GM18505 (cell line): Measurements from ENCODE around the gene FAF1.

Experiments
- ATAC-seq: cut with Tn5 transposase; IDR thresholded peaks from one replicate; pipeline ENCODE4 v1.9.1; 2021; ENCODE audit not compliant: unreplicated experiment
- POLR2A ChIP-seq: IDR thresholded peaks from 4 replicates; pipeline ENCODE4 v1.6.1; 2011; ENCODE audit warnings: borderline replicate concordance; ENCODE audit not compliant: insufficient read depth, insufficient read length; ENCODE audit errors: extremely low read depth

FAF1 gene

GRCh38 chr1:50454911-50455310, 505.2 kb downstream of the FAF1 start:
- ATAC-seq, result no peak
- no peak for TF ChIP-seq POLR2A

GRCh38 chr1:50453266-50453665, 506.8 kb downstream of the FAF1 start:
- ATAC-seq, result no peak
- no peak for TF ChIP-seq POLR2A

- ATAC-seq, result no peak
- TF ChIP-seq POLR2A, result no peak
These were observed 507.4 kb downstream of the FAF1 start for GRCh38 chr1:50452700-50453099.

- no peak for ATAC-seq
These were observed 509.0 kb downstream of the FAF1 start for GRCh38 chr1:50450861-50451653.

GRCh38 chr1:50447961-50448360, 512.1 kb downstream of the FAF1 start:
- no peak for ATAC-seq
- TF ChIP-seq POLR2A, result no peak

More at GRCh38 chr1:50450861-50451653, 509.0 kb downstream of the FAF1 start:
- TF ChIP-seq POLR2A, result no peak

- TF ChIP-seq POLR2A, result no peak
- ATAC-seq, result no peak
These were observed 518.9 kb downstream of the FAF1 start for GRCh38 chr1:50441183-50441582.

- TF ChIP-seq POLR2A, result no peak
- ATAC-seq, result no peak
These were observed 521.1 kb downstream of the FAF1 start for GRCh38 chr1:50438945-50439344.

- TF ChIP-seq POLR2A, result no peak
These were observed 523.6 kb downstream of the FAF1 start for GRCh38 chr1:50436489-50436888.

GRCh38 chr1:50430010-50430405, 530.1 kb downstream of the FAF1 start:
- no peak for ATAC-seq
- no peak for TF ChIP-seq POLR2A

More at GRCh38 chr1:50436489-50436888, 523.6 kb downstream of the FAF1 start:
- ATAC-seq, result no peak

GRCh38 chr1:50427818-50428779, 532.0 kb downstream of the FAF1 start:
- ATAC-seq, result no peak
- no peak for TF ChIP-seq POLR2A

- ATAC-seq, result no peak
- no peak for TF ChIP-seq POLR2A
These were observed 532.8 kb downstream of the FAF1 start for GRCh38 chr1:50427086-50427817.

GRCh38 chr1:50426702-50427085, 533.4 kb downstream of the FAF1 start:
- no peak for TF ChIP-seq POLR2A
- ATAC-seq, result no peak

- TF ChIP-seq POLR2A, result no peak
- no peak for ATAC-seq
These were observed 533.9 kb downstream of the FAF1 start for GRCh38 chr1:50426108-50426700.
